NOMO-1 treated with DMSO at 0.1 percent for 48 hours (cell line): ENCODE results near the gene GSTA1.
"Not testable (repeated sequence)": the region's sequence is repeated elsewhere in the genome, so short reads cannot be mapped to it uniquely, and the experiment has no call there.

ENCODE experiments used
- DNase-seq: peaks from one replicate; lab custom pipeline; 2025; ENCODE audit not compliant: unreplicated experiment; lab: John Stamatoyannopoulos, UW

Gene GSTA1

DNA sequence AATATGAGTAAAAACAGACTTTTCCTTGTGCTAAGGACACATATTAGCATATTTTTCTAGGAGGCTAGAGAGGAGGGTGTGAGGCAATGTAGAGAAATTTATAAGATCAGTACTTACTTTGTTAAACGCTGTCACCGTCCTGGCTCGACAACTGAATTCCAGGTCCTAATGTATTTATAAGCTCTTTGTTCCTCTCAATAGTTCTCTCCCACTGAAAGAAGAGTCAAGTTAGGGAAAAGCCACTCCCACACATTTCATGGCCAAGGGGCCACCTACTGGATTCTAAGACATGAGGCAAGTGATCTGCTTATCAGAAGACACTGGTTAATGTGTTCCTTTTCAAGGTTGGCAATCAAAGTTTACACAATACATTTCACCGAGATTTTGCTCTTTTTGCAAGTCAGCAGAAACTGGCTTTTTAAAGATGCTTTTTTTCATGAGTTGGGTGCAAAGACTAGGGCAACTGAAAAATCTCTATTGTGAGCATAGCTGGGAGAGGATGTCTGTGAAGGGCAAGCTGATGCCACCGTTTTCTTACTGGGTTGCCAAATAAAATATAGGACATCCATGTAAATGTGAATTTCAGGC, at the start of gene GSTA1:
Gene GSTA1 (minus strand): TSS at position 149 of the 588 bp plus-strand sequence. CDS start 4,549 bp downstream, outside the sequence.
- DNase-seq: not testable (repeated sequence)

DNA sequence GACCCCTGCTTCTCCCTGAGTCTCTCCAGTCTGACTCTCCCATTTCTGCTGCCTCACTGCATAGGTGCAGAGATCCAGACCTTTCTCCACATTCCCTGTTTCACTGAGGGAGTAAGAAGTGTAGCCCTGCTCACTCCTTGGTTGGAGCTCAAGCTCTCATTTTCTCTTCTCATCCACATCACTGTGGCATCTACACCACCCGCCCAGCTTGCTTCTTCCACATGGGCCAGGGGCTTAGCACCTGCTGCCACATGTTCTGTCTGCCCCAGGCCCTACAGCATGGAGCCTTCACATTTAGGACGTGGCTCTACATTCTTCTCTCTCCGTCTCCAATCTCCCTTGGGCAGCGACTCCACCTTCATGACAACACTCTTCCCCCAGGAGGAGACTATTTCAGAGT, 45.5 kb upstream of the GSTA1 start:
- DNase-seq: no peak

- DNase-seq: no peak
These were observed 42.4 kb upstream of the GSTA1 start for GRCh38 chr6:52846002-52846401.

- no peak for DNase-seq
These were observed 40.0 kb upstream of the GSTA1 start for GRCh38 chr6:52843605-52844004.

DNA sequence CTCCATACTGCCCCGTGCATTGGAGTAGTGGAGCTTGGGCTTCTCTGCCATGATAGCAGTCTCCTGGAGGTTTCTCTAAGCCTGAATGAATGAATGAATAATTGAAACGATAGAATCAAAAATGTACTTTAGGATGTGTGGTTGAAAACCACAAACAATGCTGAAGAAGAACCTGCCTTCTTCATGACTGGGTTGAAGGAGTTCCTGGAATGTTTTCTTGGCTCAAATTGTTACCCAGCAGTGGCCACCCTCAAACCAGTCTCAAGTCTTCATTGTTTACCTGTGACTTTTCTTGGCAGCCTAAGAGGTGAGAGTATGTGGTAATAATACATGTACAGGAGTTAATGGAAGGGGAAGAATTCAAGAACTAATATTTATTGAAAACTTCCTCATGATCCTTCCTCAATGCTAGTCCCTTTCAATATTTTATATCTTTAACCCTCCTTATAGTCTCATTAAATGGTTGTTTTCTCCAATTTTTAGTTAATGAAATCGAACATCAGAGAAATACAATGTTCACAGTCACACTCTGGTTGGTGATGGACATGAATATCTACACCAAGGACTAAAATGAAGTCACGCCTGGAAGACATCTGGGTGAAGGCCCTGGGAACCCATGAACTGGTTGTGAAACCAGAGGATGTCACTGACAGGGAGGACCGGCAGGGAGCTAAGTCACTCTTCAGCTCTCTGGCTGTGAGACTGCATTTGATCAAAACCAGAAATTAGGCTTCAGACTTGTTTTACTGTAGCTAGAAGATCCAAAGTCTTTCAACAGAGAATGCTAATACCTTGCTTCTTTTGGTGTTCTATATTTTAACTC, 37.4 kb upstream of the GSTA1 start, which contains the start of gene GSTA5:
Gene GSTA5 (minus strand): TSS at position 51 of the 823 bp plus-strand sequence.
- DNase-seq: no peak

DNA sequence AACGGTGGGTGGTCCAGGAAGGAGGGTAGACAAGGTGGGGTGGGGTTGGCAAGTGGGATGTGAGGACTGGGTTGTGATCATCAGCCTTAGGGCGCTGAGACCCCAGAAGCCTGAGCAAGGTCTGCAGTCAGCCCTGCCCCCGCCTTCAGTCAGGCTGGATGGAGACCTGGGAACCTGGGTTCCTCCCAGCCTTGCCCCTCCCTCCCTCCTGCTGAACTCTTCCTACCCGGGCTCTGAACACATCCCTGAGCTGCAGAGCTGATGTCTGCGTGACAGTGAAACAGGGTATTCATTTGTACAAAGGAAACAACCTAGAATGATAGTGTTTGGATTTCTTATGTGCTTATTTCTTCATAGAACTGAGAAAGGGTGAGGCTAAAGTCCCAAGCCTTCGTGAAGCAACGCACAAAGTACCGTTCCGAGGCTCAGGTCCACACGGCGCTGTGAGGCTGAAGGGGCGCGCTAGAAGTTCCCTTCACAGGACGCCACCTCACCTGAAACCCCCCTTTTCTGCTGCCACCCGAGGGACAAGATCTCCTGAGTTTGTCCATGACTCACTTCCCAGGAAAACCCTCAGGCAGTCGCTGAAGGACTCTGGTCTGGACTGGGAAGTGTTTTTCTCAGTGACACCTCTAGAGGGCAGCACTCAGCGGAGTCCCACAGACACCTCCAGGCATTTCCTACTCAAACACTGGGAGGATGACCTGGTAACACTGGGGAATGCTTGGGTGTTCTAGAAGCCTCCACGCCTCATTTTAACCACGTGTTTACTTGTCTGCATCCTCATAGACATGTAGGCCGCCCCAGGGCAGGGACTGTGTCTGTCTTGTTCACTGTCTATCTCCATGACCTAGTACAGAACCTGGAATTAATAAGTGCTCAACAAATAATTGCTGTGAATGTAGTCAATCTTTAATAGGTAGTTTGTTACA, 35.8 kb upstream of the GSTA1 start:
- DNase-seq: peak; percentile 3

GRCh38 chr6:52834481-52834880, 30.9 kb upstream of the GSTA1 start:
- DNase-seq: no peak

DNA sequence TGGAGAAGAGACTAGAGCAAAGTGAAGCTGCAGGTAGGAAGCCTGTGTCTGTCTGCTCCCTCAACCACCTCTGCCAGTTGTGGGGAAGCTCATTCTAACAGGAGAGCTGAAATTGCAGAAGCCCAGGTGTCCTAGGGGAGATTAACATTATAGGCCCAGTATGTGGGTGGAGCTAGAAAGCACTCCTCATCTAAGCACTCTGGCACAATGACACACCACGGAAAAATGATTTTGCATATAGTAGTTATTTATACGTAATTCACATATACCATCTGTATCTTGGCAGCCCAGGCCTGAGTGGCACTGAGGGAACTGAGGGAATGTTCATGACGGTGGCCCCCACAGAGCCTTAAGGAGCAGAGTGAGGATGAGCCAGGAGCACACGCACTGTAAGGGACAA, 27.3 kb upstream of the GSTA1 start:
- DNase-seq: not testable (repeated sequence)

- no peak for DNase-seq
These were observed 25.6 kb upstream of the GSTA1 start for GRCh38 chr6:52829046-52829817.

GRCh38 chr6:52828621-52829020, 25.0 kb upstream of the GSTA1 start:
- DNase-seq: not testable (repeated sequence)

- not testable (repeated sequence) for DNase-seq
These were observed 23.6 kb upstream of the GSTA1 start for GRCh38 chr6:52827073-52827783.

DNA sequence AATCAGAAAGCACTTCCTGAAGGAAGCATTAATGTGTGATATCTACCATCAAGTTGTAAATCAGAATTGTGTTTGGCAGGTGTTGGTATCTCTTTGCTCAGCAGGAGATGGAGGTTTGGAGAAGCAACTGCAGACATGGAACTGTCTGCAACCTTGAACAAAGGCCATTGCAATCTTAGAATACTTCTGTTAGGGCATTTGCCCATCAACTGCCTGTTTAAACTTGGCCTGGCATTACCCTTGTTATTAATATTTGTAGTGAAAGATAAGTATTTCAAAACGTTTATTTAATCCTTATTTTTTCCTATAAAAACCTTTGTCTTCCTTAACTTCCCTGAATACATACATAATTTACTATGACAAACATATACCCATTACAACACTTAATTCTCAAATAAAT, 22.9 kb upstream of the GSTA1 start:
- DNase-seq: no peak

- not testable (repeated sequence) for DNase-seq
These were observed 22.4 kb upstream of the GSTA1 start for GRCh38 chr6:52825900-52826459.

GRCh38 chr6:52825270-52825793, 21.7 kb upstream of the GSTA1 start:
- DNase-seq: not testable (repeated sequence)

GRCh38 chr6:52821842-52822241, 18.2 kb upstream of the GSTA1 start:
- DNase-seq: no peak

DNA sequence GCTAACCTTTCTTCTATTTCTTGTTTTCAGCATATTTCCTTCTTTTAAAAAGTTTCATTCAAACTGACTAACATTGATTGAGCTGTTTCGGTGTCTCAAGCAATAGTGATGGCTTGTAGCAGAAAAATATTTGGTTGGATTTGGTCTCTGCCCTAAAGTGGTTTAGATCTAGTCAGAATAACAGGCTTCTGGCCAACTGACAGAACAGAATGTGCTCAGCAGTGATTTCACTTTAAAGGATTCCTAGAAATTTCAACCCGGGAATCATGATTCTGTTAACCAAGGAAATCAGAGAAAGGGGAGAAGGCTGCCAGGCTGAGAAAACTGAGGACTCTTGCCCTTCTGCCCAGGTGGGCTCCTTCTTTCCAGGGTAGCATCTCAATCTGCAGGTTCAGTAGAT, 16.6 kb upstream of the GSTA1 start:
- no peak for DNase-seq

GRCh38 chr6:52815167-52816092, 11.8 kb upstream of the GSTA1 start:
- DNase-seq: no peak

DNA sequence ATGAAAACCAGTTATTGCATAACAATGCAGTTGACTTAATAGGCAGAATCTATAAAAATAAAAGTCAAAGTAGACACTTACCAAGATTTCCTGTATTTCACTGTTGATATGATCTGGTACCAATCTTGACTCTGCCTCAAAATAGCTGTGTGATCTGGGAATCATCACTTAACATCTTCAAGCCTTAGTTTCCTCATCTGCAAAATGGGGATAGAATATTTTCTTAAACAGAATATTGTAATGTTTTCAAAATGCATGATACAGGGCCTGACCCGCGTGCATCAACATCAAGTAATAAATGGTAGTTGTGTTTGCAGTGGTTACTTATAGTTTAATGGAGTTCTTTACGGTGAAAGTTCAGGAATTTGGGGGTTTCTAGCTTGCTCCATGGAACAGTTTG, 10.9 kb upstream of the GSTA1 start:
- not testable (repeated sequence) for DNase-seq
